Measurements from ENCODE around the gene ADAP1.

DNA sequence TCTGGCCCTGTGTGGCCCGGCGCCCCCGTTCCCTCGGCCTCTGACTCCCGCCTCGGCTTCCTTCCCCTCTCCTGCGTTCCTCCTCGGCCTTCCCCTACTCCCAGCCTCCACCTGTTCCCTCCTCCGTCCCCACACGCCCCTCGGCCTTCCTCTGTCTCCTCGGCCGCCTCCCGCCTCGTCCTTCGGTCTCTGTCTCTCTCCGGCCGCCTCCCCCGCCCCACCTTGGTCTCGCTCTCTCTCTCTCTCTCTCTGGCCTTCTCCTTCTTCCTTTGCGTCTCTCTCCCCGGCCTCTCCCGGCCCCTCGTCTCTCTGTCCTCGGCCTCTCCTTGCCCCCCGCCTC, 77.5 kb downstream of the ADAP1 start:
- TF ChIP-seq, protein P1, sequence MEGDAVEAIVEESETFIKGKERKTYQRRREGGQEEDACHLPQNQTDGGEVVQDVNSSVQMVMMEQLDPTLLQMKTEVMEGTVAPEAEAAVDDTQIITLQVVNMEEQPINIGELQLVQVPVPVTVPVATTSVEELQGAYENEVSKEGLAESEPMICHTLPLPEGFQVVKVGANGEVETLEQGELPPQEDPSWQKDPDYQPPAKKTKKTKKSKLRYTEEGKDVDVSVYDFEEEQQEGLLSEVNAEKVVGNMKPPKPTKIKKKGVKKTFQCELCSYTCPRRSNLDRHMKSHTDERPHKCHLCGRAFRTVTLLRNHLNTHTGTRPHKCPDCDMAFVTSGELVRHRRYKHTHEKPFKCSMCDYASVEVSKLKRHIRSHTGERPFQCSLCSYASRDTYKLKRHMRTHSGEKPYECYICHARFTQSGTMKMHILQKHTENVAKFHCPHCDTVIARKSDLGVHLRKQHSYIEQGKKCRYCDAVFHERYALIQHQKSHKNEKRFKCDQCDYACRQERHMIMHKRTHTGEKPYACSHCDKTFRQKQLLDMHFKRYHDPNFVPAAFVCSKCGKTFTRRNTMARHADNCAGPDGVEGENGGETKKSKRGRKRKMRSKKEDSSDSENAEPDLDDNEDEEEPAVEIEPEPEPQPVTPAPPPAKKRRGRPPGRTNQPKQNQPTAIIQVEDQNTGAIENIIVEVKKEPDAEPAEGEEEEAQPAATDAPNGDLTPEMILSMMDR (conservative IDR thresholded peaks at IDR 0.05 in 1 of 2, IDR thresholded peaks at IDR 0.05 in 1 of 2; ENCODE audit: extremely low read depth in 1 of 2, insufficient read depth in 1 of 2, low read depth in 1 of 2, low read length in 2 of 2): no peak
- TF ChIP-seq EZH2 (IDR thresholded peaks at IDR 0.05; ENCODE audit: borderline replicate concordance, low read length): no peak
